Measurements from ENCODE around the gene RSAD1. TPM values are rescaled to one million over a fixed set of nuclear protein-coding genes. Genes with fewer than 3 reads are reported as not detected.
A peak's percentile ranks its signal among the peaks of the same experiment; 100 is the strongest.

RSAD1 gene
- total RNA-seq, 1 donor from 2014 or later: 37.3 TPM

- intact Hi-C loops (cut with DNase I): loop anchor here (5.0 to 10.0 kb wide), 2 partner anchors 62 to 365 kb away; no protein-coding TSS in a partner anchor
- Histone ChIP-seq H3K36me3 (peaks cover 0 to 13% of the 10 kb centered on the region in 2 donors), H3K4me3 (peak overlapping the region; percentile 60 to 81), H3K9me3 (no peaks in the 10 kb centered on the region), H3K27me3 (no peaks in the 10 kb centered on the region), H3K4me1 (peaks cover 29% of the 10 kb centered on the region), H3K27ac (peak overlapping the region; percentile 80)
- no peak for TF ChIP-seq CTCF (IDR thresholded peaks at IDR 0.05)
- TF ChIP-seq POLR2AphosphoS5 (IDR thresholded peaks at IDR 0.05; ENCODE audit: insufficient read depth in 1 of 2, low read depth in 1 of 2): no peak
- TF ChIP-seq POLR2A (IDR thresholded peaks at IDR 0.05): no peak
- DNase-seq (ENCODE audit: extremely low spot score in 2 of 2): no peak
Observed at GRCh38 chr17:50480142-50480764, 1.6 kb downstream of the RSAD1 start.

- H3K27ac ChIP-seq: peak overlapping the region; percentile 89
Observed at GRCh38 chr17:50480854-50481490, 2.3 kb downstream of the RSAD1 start.

GRCh38 chr17:50481648-50482047 is 3.0 kb downstream of the RSAD1 start:
- Histone ChIP-seq H3K36me3 (peaks cover 0 to 13% of the 10 kb centered on the region in 2 donors), H3K27me3 (no peaks in the 10 kb centered on the region), H3K4me3 (no peak overlapping the region), H3K9me3 (no peaks in the 10 kb centered on the region), H3K4me1 (peaks cover 29% of the 10 kb centered on the region), H3K27ac (peak overlapping the region; percentile 89)
- no peak for DNase-seq (ENCODE audit: extremely low spot score in 2 of 2)
- TF ChIP-seq POLR2A (IDR thresholded peaks at IDR 0.05): no peak
- TF ChIP-seq CTCF (IDR thresholded peaks at IDR 0.05): no peak
- no peak for TF ChIP-seq POLR2AphosphoS5 (IDR thresholded peaks at IDR 0.05; ENCODE audit: insufficient read depth in 1 of 2, low read depth in 1 of 2)
- intact Hi-C loops (cut with DNase I): loop anchor here (5.0 to 10.0 kb wide), 2 partner anchors 61 to 363 kb away; no protein-coding TSS in a partner anchor

More at GRCh38 chr17:50480854-50481490, 2.3 kb downstream of the RSAD1 start:
- peaks cover 0 to 13% of the 10 kb centered on the region in 2 donors for H3K36me3 ChIP-seq
- intact Hi-C loops (cut with DNase I): loop anchor here (5.0 to 10.0 kb wide), 2 partner anchors 61 to 364 kb away; no protein-coding TSS in a partner anchor
- TF ChIP-seq CTCF (IDR thresholded peaks at IDR 0.05): no peak
- no peak for TF ChIP-seq POLR2AphosphoS5 (IDR thresholded peaks at IDR 0.05; ENCODE audit: insufficient read depth in 1 of 2, low read depth in 1 of 2)
- TF ChIP-seq POLR2A (IDR thresholded peaks at IDR 0.05): no peak
- H3K27me3 ChIP-seq: no peaks in the 10 kb centered on the region
- H3K4me1 ChIP-seq: peaks cover 29% of the 10 kb centered on the region
- H3K9me3 ChIP-seq: no peaks in the 10 kb centered on the region
- no peak for DNase-seq (ENCODE audit: extremely low spot score in 2 of 2)
- no peak overlapping the region for H3K4me3 ChIP-seq

GRCh38 chr17:50482110-50482509 is 3.5 kb downstream of the RSAD1 start:
- intact Hi-C loops (cut with DNase I): loop anchor here (5.0 to 10.0 kb wide), 2 partner anchors 60 to 363 kb away; no protein-coding TSS in a partner anchor
- no peaks in the 10 kb centered on the region for H3K9me3 ChIP-seq
- H3K27me3 ChIP-seq: no peaks in the 10 kb centered on the region
- TF ChIP-seq POLR2A (IDR thresholded peaks at IDR 0.05) (no peak), CTCF (IDR thresholded peaks at IDR 0.05) (no peak), POLR2AphosphoS5 (IDR thresholded peaks at IDR 0.05; ENCODE audit: insufficient read depth in 1 of 2, low read depth in 1 of 2) (no peak)
- no peak for DNase-seq (ENCODE audit: extremely low spot score in 2 of 2)
- no peak overlapping the region for H3K4me3 ChIP-seq
- peak overlapping the region; percentile 89 for H3K27ac ChIP-seq
- H3K36me3 ChIP-seq: peaks cover 0 to 16% of the 10 kb centered on the region in 2 donors
- peaks cover 29% of the 10 kb centered on the region for H3K4me1 ChIP-seq

Measured in vagina (tissue), 2 donors.